Activated CD4-positive, alpha-beta T cell treated with anti-CD3 and anti-CD28 coated beads, Interleukin-2, amount 10 ng/mL, durations not matched to agents 7 days and 5 days (primary cell): Measurements from ENCODE around the gene ANKRD12. TPM values are rescaled to one million over a fixed set of nuclear protein-coding genes. Genes with fewer than 3 reads are reported as not detected.
A peak's percentile ranks its signal among the peaks of the same experiment; 100 is the strongest.

ENCODE experiments used
- CTCF ChIA-PET: fragments of 350-600 bp; sonication (Branson Sonifier 250); formaldehyde crosslinking; loops from one replicate; lab custom pipeline; 2021; ENCODE audit warnings: antibody characterized with exemption; lab: Charles Lee
- POLR2A ChIA-PET: fragments of 350-600 bp; sonication (Branson Sonifier 250); formaldehyde crosslinking; loops from one replicate; lab custom pipeline; 2021; ENCODE audit warnings: antibody characterized with exemption; lab: Charles Lee
- DNase-seq: peaks from one replicate; pipeline ENCODE4 v3.0.0-alpha.2; 2020
- H3K27ac Mint-ChIP-seq: one replicate; pipeline ENCODE4 v1.8.0; 2021; ENCODE audit warnings: mild to moderate bottlenecking, moderate library complexity, mixed read lengths
- H3K27me3 Mint-ChIP-seq: one replicate; pipeline ENCODE4 v1.8.0; 2021; ENCODE audit warnings: mixed read lengths
- H3K36me3 Mint-ChIP-seq: one replicate; pipeline ENCODE4 v1.8.0; 2021; ENCODE audit warnings: low read depth, mixed read lengths
- H3K4me1 Mint-ChIP-seq: one replicate; pipeline ENCODE4 v1.8.0; 2021; ENCODE audit warnings: mixed read lengths
- H3K4me3 Mint-ChIP-seq: one replicate; pipeline ENCODE4 v1.8.0; 2021; ENCODE audit warnings: mild to moderate bottlenecking, moderate library complexity, mixed read lengths
- H3K9me3 Mint-ChIP-seq: one replicate; pipeline ENCODE4 v1.8.0; 2021; ENCODE audit warnings: mixed read lengths
- total RNA-seq, 2 experiments: library from RNA; stranded (reverse); gene quantifications; one replicate each; pipeline ENCODE4 v1.2.3, GENCODE V29; 2021

ANKRD12 gene
- total RNA-seq, 2 experiments from 2014 or later = 79.4 to 107 TPM

- H3K9me3 Mint-ChIP-seq = peaks cover 5% of the 10 kb centered on the region
- DNase-seq = no peak
- H3K27ac Mint-ChIP-seq = no peak overlapping the region
- H3K4me1 Mint-ChIP-seq = peaks cover 18% of the 10 kb centered on the region
- no peak overlapping the region for H3K4me3 Mint-ChIP-seq
- ChIA-PET CTCF (interaction anchor here (0.5 kb wide), 1 partner anchor 334 kb away, joined by 4 read pairs; no protein-coding TSS in a partner anchor), POLR2A (no interaction called here)
- peaks cover 33% of the 10 kb centered on the region for H3K36me3 Mint-ChIP-seq
- H3K27me3 Mint-ChIP-seq = no peaks in the 10 kb centered on the region
Observed at GRCh38 chr18:9177031-9177430, 40.5 kb downstream of the ANKRD12 start.

GRCh38 chr18:9177466-9177865 is 40.9 kb downstream of the ANKRD12 start:
- POLR2A ChIA-PET = no interaction called here
- H3K4me3 Mint-ChIP-seq = no peak overlapping the region
- peaks cover under 1% of the 10 kb centered on the region for H3K9me3 Mint-ChIP-seq
- no peaks in the 10 kb centered on the region for H3K27me3 Mint-ChIP-seq
- peaks cover 13% of the 10 kb centered on the region for H3K4me1 Mint-ChIP-seq
- peaks cover 32% of the 10 kb centered on the region for H3K36me3 Mint-ChIP-seq
- H3K27ac Mint-ChIP-seq = no peak overlapping the region
- DNase-seq = no peak
- CTCF ChIA-PET = interaction anchor here (0.5 kb wide), 1 partner anchor 334 kb away, joined by 4 read pairs; no protein-coding TSS in a partner anchor

- Mint-ChIP-seq H3K27me3 (no peaks in the 10 kb centered on the region), H3K9me3 (no peaks in the 10 kb centered on the region)
- POLR2A ChIA-PET = no interaction called here
Observed at GRCh38 chr18:9178557-9178956, 42.0 kb downstream of the ANKRD12 start.

GRCh38 chr18:9181275-9181674 is 44.7 kb downstream of the ANKRD12 start:
- ChIA-PET CTCF (no interaction called here), POLR2A (no interaction called here)
- peaks cover 28% of the 10 kb centered on the region for H3K4me1 Mint-ChIP-seq
- peaks cover 49% of the 10 kb centered on the region for H3K36me3 Mint-ChIP-seq
- DNase-seq = no peak
- no peak overlapping the region for H3K27ac Mint-ChIP-seq
- no peaks in the 10 kb centered on the region for H3K9me3 Mint-ChIP-seq
- no peak overlapping the region for H3K4me3 Mint-ChIP-seq
- H3K27me3 Mint-ChIP-seq = no peaks in the 10 kb centered on the region

More at GRCh38 chr18:9178557-9178956, 42.0 kb downstream of the ANKRD12 start:
- H3K4me1 Mint-ChIP-seq = peaks cover 17% of the 10 kb centered on the region
- no peak overlapping the region for H3K4me3 Mint-ChIP-seq
- peaks cover 39% of the 10 kb centered on the region for H3K36me3 Mint-ChIP-seq
- CTCF ChIA-PET = interaction anchor here (1.4 kb wide), 1 partner anchor 10 kb away, joined by 4 read pairs; no protein-coding TSS in a partner anchor
- no peak for DNase-seq
- H3K27ac Mint-ChIP-seq = no peak overlapping the region

- Mint-ChIP-seq H3K9me3 (no peaks in the 10 kb centered on the region), H3K4me1 (peaks cover 28% of the 10 kb centered on the region), H3K27ac (no peak overlapping the region), H3K27me3 (no peaks in the 10 kb centered on the region), H3K36me3 (peaks cover 55% of the 10 kb centered on the region), H3K4me3 (no peak overlapping the region)
- ChIA-PET POLR2A (no interaction called here), CTCF (interaction anchor here (0.6 kb wide), 2 partner anchors 11 to 127 kb away, joined by 3 read pairs; no protein-coding TSS in a partner anchor)
- no peak for DNase-seq
Observed at GRCh38 chr18:9182852-9183399, 46.3 kb downstream of the ANKRD12 start.

GRCh38 chr18:9184998-9185613 is 48.5 kb downstream of the ANKRD12 start:
- no peak for DNase-seq
- no peaks in the 10 kb centered on the region for H3K9me3 Mint-ChIP-seq
- H3K36me3 Mint-ChIP-seq = peaks cover 57% of the 10 kb centered on the region
- no peaks in the 10 kb centered on the region for H3K27me3 Mint-ChIP-seq
- peaks cover 25% of the 10 kb centered on the region for H3K4me1 Mint-ChIP-seq
- ChIA-PET CTCF (interaction anchor here (1.2 kb wide), 1 partner anchor 17 kb away, joined by 3 read pairs; no protein-coding TSS in a partner anchor), POLR2A (no interaction called here)
- H3K4me3 Mint-ChIP-seq = peak overlapping the region; percentile 67
- peak overlapping the region; percentile 65 for H3K27ac Mint-ChIP-seq

- POLR2A ChIA-PET = no interaction called here
- Mint-ChIP-seq H3K27me3 (no peaks in the 10 kb centered on the region), H3K4me1 (peaks cover 17% of the 10 kb centered on the region), H3K9me3 (no peaks in the 10 kb centered on the region), H3K4me3 (no peak overlapping the region), H3K36me3 (peaks cover 64% of the 10 kb centered on the region), H3K27ac (no peak overlapping the region)
- DNase-seq = no peak
- CTCF ChIA-PET = interaction anchor here (0.6 to 1.4 kb wide), 4 partner anchors 9 to 193 kb away, joined by 3 to 4 read pairs (median 3); no protein-coding TSS in a partner anchor
Observed at GRCh38 chr18:9188359-9189231, 52.0 kb downstream of the ANKRD12 start.

GRCh38 chr18:9189491-9189890 is 52.9 kb downstream of the ANKRD12 start:
- DNase-seq = no peak
- Mint-ChIP-seq H3K27me3 (no peaks in the 10 kb centered on the region), H3K4me1 (peaks cover 13% of the 10 kb centered on the region), H3K36me3 (peaks cover 61% of the 10 kb centered on the region), H3K9me3 (no peaks in the 10 kb centered on the region), H3K4me3 (no peak overlapping the region), H3K27ac (no peak overlapping the region)
- CTCF ChIA-PET = interaction anchor here (0.6 to 1.4 kb wide), 4 partner anchors 100 to 194 kb away, joined by 3 read pairs; no protein-coding TSS in a partner anchor
- POLR2A ChIA-PET = no interaction called here

- Mint-ChIP-seq H3K4me3 (no peak overlapping the region), H3K27ac (no peak overlapping the region), H3K9me3 (no peaks in the 10 kb centered on the region), H3K4me1 (no peaks in the 10 kb centered on the region), H3K36me3 (peaks cover 57% of the 10 kb centered on the region), H3K27me3 (no peaks in the 10 kb centered on the region)
- DNase-seq = no peak
- ChIA-PET POLR2A (no interaction called here), CTCF (interaction anchor here (1.0 to 1.3 kb wide), 2 partner anchors 9 to 273 kb away, joined by 3 to 4 read pairs; no protein-coding TSS in a partner anchor)
Observed at GRCh38 chr18:9191658-9192256, 55.2 kb downstream of the ANKRD12 start.

GRCh38 chr18:9193031-9193430 is 56.5 kb downstream of the ANKRD12 start:
- H3K9me3 Mint-ChIP-seq = no peaks in the 10 kb centered on the region
- ChIA-PET POLR2A (interaction anchor here (0.6 kb wide), 2 partner anchors 90 to 198 kb away, joined by 3 to 4 read pairs; no protein-coding TSS in a partner anchor), CTCF (interaction anchor here (0.6 to 1.3 kb wide), 3 partner anchors 12 to 301 kb away, joined by 3 to 5 read pairs (median 4); no protein-coding TSS in a partner anchor)

GRCh38 chr18:9196568-9196967 is 60.0 kb downstream of the ANKRD12 start:
- CTCF ChIA-PET = interaction anchor here (0.7 to 0.9 kb wide), 2 partner anchors 23 to 43 kb away, joined by 3 read pairs; no protein-coding TSS in a partner anchor
- POLR2A ChIA-PET = no interaction called here

More at GRCh38 chr18:9193031-9193430, 56.5 kb downstream of the ANKRD12 start:
- Mint-ChIP-seq H3K36me3 (peaks cover 58% of the 10 kb centered on the region), H3K27me3 (no peaks in the 10 kb centered on the region), H3K4me1 (no peaks in the 10 kb centered on the region), H3K27ac (no peak overlapping the region), H3K4me3 (no peak overlapping the region)
- no peak for DNase-seq

GRCh38 chr18:9199681-9200080 is 63.1 kb downstream of the ANKRD12 start:
- ChIA-PET POLR2A (no interaction called here), CTCF (interaction anchor here (1.2 kb wide), 1 partner anchor 8 kb away, joined by 3 read pairs; no protein-coding TSS in a partner anchor)
- Mint-ChIP-seq H3K4me3 (no peak overlapping the region), H3K36me3 (peaks cover 24% of the 10 kb centered on the region), H3K27me3 (no peaks in the 10 kb centered on the region), H3K4me1 (no peaks in the 10 kb centered on the region), H3K9me3 (no peaks in the 10 kb centered on the region), H3K27ac (no peak overlapping the region)
- DNase-seq = no peak

More at GRCh38 chr18:9196568-9196967, 60.0 kb downstream of the ANKRD12 start:
- no peak overlapping the region for H3K27ac Mint-ChIP-seq
- H3K27me3 Mint-ChIP-seq = no peaks in the 10 kb centered on the region
- H3K9me3 Mint-ChIP-seq = no peaks in the 10 kb centered on the region
- H3K4me1 Mint-ChIP-seq = no peaks in the 10 kb centered on the region
- H3K36me3 Mint-ChIP-seq = peaks cover 36% of the 10 kb centered on the region
- no peak for DNase-seq
- no peak overlapping the region for H3K4me3 Mint-ChIP-seq
